ENCODE measurements around the gene MRPL27.
"Not testable (repeated sequence)": the region's sequence is repeated elsewhere in the genome, so short reads cannot be mapped to it uniquely, and the experiment has no call there.

The MRPL27 gene

GRCh38 chr17:50372758-50373556, at the start of gene MRPL27, which contains the start of gene EME1:
TSS of gene MRPL27 (minus strand) at chr17:50373184. CDS start at chr17:50373170, 14 bp downstream.
TSS of gene EME1 (plus strand) at chr17:50373229. CDS start at chr17:50375209, 1,980 bp downstream.
- Mint-ChIP-seq H3K27me3 (no peaks in the 10 kb centered on the region), H3K9me3 (no peaks in the 10 kb centered on the region), H3K27ac (ENCODE audit: low read depth) (peak within 1 kb of the TSS; percentile 97), H3K4me1 (peaks cover 24% of the 10 kb centered on the region), H3K36me3 (ENCODE audit: insufficient read depth) (peaks cover 16% of the 10 kb centered on the region), H3K4me3 (peak within 1 kb of the TSS; percentile 92)
- ATAC-seq (replicated peaks; ENCODE audit: extremely low read depth, poor library complexity, severe bottlenecking) (peak; percentile 95), DNase-seq (ENCODE audit: low spot score in 2 of 2) (peak; percentile 82 to 84)

- no peak overlapping the region for H3K4me3 Mint-ChIP-seq
- peaks cover 32% of the 10 kb centered on the region for H3K4me1 Mint-ChIP-seq
- ATAC-seq (replicated peaks; ENCODE audit: extremely low read depth, poor library complexity, severe bottlenecking) (no peak), DNase-seq (ENCODE audit: low spot score in 2 of 2) (no peak)
- no peaks in the 10 kb centered on the region for H3K27me3 Mint-ChIP-seq
- H3K36me3 Mint-ChIP-seq (ENCODE audit: insufficient read depth), result peaks cover 1% of the 10 kb centered on the region
- no peaks in the 10 kb centered on the region for H3K9me3 Mint-ChIP-seq
- H3K27ac Mint-ChIP-seq (ENCODE audit: low read depth), result no peak overlapping the region
Observed at GRCh38 chr17:50422738-50423137, 49.8 kb upstream of the MRPL27 start.

DNA sequence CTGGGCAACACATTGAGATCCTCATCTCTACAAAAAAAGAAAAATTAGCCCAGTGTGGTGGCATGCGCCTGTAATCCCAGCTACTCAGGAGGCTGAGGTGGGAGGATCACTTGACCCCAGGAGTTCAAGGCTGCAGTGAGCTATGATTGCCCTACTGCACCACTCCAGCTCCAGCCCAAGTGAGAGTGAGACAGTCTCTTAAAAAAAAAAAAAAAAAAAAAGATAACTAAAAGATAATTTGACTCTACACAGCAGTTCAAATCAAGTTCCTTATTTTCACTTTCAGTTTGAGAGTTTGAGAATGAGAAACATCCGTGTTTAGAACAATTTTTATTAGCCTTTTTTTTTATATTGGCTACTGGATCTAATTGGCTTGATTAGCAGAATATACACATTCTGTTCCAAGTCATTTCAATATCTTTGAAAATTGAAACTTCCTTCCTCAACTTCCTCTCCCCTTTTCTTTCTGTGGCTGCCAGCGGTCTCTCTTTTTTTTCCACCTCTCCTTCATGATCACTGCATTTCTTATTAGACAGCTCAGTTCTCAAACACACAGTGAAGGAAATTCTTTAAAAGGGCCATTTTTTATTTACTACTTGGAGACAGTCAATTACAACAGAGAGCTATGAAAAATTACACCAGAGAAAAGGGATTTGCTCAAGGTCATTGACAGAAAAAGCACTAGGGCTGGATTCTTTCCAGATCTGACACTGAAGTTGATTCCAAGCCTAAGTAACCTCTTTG, 48.5 kb upstream of the MRPL27 start:
- Mint-ChIP-seq H3K9me3 (no peaks in the 10 kb centered on the region), H3K36me3 (ENCODE audit: insufficient read depth) (peaks cover 1% of the 10 kb centered on the region), H3K27ac (ENCODE audit: low read depth) (peak overlapping the region; percentile 82), H3K27me3 (peaks cover 8% of the 10 kb centered on the region), H3K4me1 (peaks cover 20% of the 10 kb centered on the region), H3K4me3 (peak overlapping the region; percentile 61)
- ATAC-seq (replicated peaks; ENCODE audit: extremely low read depth, poor library complexity, severe bottlenecking) (peak; percentile 26), DNase-seq (ENCODE audit: low spot score in 2 of 2) (no peak)

DNA sequence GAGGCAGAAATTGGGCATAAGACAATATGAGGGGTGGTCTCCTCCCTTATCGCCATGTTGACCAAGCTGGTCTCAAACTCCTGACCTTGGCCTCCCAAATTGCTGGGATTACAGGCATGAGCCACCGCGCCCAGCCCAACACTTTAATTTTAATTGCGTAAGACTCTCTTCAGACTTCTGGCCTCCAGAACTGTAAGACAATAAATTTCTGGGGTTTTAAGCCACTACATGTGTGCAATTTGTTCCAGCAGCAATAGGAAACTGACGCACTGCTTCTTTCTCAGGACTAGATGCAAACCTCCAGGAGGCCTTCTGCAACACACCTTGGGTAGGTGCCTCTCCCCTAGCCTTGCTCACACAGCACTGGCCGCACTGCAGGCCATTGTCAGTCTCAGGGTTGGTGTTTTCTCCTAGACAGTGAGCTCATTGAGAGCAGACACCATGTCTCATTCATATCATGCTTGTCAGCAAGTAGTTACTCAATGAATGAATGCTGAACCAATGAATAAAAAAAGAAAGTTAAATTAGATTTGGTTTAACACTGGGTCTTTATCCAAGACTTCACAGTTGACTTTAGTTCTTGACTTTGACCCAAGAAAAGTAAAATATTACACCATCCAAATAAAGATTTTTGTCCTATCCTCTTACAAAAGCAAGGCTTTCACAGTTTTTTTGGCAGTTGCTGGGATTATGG, 47.6 kb upstream of the MRPL27 start:
- Mint-ChIP-seq H3K4me3 (peak overlapping the region; percentile 61), H3K27ac (ENCODE audit: low read depth) (peak overlapping the region; percentile 82), H3K36me3 (ENCODE audit: insufficient read depth) (peaks cover 1% of the 10 kb centered on the region), H3K9me3 (no peaks in the 10 kb centered on the region), H3K4me1 (peaks cover 16% of the 10 kb centered on the region), H3K27me3 (peaks cover 11% of the 10 kb centered on the region)
- ATAC-seq (replicated peaks; ENCODE audit: extremely low read depth, poor library complexity, severe bottlenecking) (no peak), DNase-seq (ENCODE audit: low spot score in 2 of 2) (no peak)

DNA sequence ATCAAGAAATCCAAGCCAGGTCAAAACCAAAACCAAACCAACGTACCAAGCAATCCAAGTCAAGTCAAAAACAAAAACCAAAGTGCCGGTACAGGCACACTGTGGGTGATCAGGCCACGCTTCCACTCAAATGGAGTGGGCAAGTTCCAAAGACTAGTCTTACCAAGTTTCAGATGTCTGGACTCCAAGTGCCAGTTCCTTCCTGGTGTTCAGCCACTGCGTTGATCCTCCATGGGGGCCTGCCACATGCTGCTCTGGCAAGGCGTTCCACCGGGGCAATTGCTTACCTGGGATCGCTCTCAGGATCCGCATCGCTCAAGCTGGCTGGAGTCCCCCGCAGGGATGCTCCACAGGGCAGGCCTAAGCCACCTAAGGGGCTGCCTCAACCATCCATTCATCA, 46.6 kb upstream of the MRPL27 start:
- H3K36me3 Mint-ChIP-seq (ENCODE audit: insufficient read depth); DNase-seq (ENCODE audit: low spot score in 2 of 2); H3K4me3 Mint-ChIP-seq; H3K27ac Mint-ChIP-seq (ENCODE audit: low read depth); H3K9me3 Mint-ChIP-seq; ATAC-seq (replicated peaks; ENCODE audit: extremely low read depth, poor library complexity, severe bottlenecking): not testable (repeated sequence)
- H3K4me1 Mint-ChIP-seq, result peaks cover 10% of the 10 kb centered on the region
- peaks cover 11% of the 10 kb centered on the region for H3K27me3 Mint-ChIP-seq

DNA sequence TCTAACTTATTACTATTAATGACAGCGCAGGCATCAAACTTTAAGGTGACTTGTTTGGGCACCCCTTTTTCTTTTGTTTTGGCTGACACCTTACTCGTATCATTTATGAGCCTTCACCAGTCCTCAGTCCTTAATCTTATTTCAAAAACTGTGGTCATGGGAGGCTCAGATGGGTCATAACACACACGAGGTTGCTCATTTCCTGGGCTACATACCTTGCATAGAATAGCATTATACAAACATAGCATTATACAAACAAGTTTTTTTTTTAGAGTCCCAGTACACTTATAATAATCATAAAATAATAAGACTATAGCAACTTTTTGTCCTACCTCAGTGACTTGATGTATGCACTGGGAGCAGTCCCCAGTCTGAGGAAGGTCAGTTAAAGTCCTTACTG, 41.8 kb upstream of the MRPL27 start:
- H3K4me1 Mint-ChIP-seq, result no peaks in the 10 kb centered on the region
- H3K27ac Mint-ChIP-seq (ENCODE audit: low read depth), result no peak overlapping the region
- H3K9me3 Mint-ChIP-seq, result no peaks in the 10 kb centered on the region
- H3K36me3 Mint-ChIP-seq (ENCODE audit: insufficient read depth), result no peaks in the 10 kb centered on the region
- DNase-seq (ENCODE audit: low spot score in 2 of 2) (no peak), ATAC-seq (replicated peaks; ENCODE audit: extremely low read depth, poor library complexity, severe bottlenecking) (no peak)
- no peak overlapping the region for H3K4me3 Mint-ChIP-seq
- H3K27me3 Mint-ChIP-seq, result peaks cover 11% of the 10 kb centered on the region

- no peaks in the 10 kb centered on the region for H3K4me1 Mint-ChIP-seq
Observed at GRCh38 chr17:50412188-50412732, 39.3 kb upstream of the MRPL27 start.

DNA sequence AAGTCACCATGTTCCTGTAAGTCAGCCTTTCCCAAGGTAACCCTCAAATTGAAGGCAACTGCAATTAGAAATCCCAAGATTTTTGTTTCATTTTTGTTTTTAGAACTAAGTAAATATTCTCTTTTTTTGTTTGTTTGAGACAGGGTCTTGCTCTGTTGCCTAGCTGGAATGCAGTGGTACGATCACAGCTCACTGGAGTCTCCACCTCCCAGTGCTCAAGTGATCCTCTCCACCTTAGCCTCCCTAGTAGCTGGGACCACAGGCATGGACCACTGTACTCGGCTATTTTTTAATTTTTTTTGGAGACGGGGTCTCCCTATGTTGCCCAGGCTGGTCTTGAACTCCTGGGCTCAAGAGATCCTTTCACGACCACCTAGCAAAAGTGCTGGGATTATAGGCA, 34.9 kb upstream of the MRPL27 start:
- Mint-ChIP-seq H3K27ac (ENCODE audit: low read depth) (no peak overlapping the region), H3K4me3 (no peak overlapping the region), H3K4me1 (no peaks in the 10 kb centered on the region), H3K36me3 (ENCODE audit: insufficient read depth) (peaks cover 1% of the 10 kb centered on the region), H3K27me3 (peaks cover 40% of the 10 kb centered on the region), H3K9me3 (no peaks in the 10 kb centered on the region)
- DNase-seq (ENCODE audit: low spot score in 2 of 2) (no peak), ATAC-seq (replicated peaks; ENCODE audit: extremely low read depth, poor library complexity, severe bottlenecking) (no peak)

More at GRCh38 chr17:50412188-50412732, 39.3 kb upstream of the MRPL27 start:
- Mint-ChIP-seq H3K4me3 (no peak overlapping the region), H3K27ac (ENCODE audit: low read depth) (no peak overlapping the region), H3K27me3 (peaks cover 11% of the 10 kb centered on the region), H3K9me3 (no peaks in the 10 kb centered on the region), H3K36me3 (ENCODE audit: insufficient read depth) (no peaks in the 10 kb centered on the region)
- ATAC-seq (replicated peaks; ENCODE audit: extremely low read depth, poor library complexity, severe bottlenecking) (no peak), DNase-seq (ENCODE audit: low spot score in 2 of 2) (no peak)

DNA sequence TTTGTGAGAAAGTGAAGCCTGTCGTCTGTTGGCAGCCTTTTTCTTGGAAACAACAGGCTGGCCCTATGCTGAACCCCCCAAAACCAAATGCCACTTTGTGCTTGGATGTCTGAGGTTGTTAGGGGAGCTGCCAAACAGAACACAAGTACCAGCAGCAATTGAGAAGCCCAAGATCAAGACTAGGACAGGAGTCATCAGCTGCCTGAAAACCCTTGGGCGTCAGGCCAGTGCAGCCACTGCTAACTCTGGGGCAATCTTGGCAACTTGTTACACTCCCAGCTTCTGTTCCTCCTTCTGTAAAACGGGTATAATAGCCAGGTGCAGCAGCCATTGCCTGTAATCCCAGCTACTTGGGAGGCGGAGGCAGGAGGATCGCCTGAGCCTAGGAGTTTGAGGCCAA, 33.6 kb upstream of the MRPL27 start:
- H3K4me1 Mint-ChIP-seq, result no peaks in the 10 kb centered on the region
- H3K36me3 Mint-ChIP-seq (ENCODE audit: insufficient read depth), result peaks cover 1% of the 10 kb centered on the region
- no peak overlapping the region for H3K4me3 Mint-ChIP-seq
- ATAC-seq (replicated peaks; ENCODE audit: extremely low read depth, poor library complexity, severe bottlenecking) (no peak), DNase-seq (ENCODE audit: low spot score in 2 of 2) (no peak)
- H3K27me3 Mint-ChIP-seq, result peaks cover 41% of the 10 kb centered on the region
- no peaks in the 10 kb centered on the region for H3K9me3 Mint-ChIP-seq
- no peak overlapping the region for H3K27ac Mint-ChIP-seq (ENCODE audit: low read depth)

GRCh38 chr17:50405351-50405750, 32.4 kb upstream of the MRPL27 start:
- H3K9me3 Mint-ChIP-seq; ATAC-seq (replicated peaks; ENCODE audit: extremely low read depth, poor library complexity, severe bottlenecking); H3K27ac Mint-ChIP-seq (ENCODE audit: low read depth); H3K36me3 Mint-ChIP-seq (ENCODE audit: insufficient read depth); DNase-seq (ENCODE audit: low spot score in 2 of 2); H3K4me1 Mint-ChIP-seq; H3K4me3 Mint-ChIP-seq: not testable (repeated sequence)
- H3K27me3 Mint-ChIP-seq, result peaks cover 41% of the 10 kb centered on the region

DNA sequence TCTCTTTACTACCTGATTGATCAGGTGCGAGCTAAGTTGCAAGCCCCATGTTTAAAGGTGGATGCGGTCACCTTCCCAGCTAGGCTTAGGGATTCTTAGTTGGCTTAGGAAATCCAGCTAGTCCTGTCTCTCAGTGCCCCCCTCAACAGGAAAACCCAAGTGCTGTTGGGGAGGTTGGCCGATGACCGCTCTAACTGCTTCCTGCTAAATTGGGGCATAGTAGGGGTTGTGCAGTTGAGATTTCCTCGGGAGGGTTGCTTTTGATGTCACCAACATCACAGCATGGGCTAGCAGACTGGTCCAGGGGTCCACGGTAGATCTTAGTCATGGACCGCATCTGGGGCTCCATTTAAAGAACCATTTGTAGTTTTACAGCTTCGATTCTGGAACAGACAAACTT, 26.6 kb upstream of the MRPL27 start:
- DNase-seq (ENCODE audit: low spot score in 2 of 2); H3K27ac Mint-ChIP-seq (ENCODE audit: low read depth); H3K36me3 Mint-ChIP-seq (ENCODE audit: insufficient read depth); H3K4me3 Mint-ChIP-seq; ATAC-seq (replicated peaks; ENCODE audit: extremely low read depth, poor library complexity, severe bottlenecking); H3K9me3 Mint-ChIP-seq: not testable (repeated sequence)
- H3K4me1 Mint-ChIP-seq, result peaks cover 22% of the 10 kb centered on the region
- peaks cover 18% of the 10 kb centered on the region for H3K27me3 Mint-ChIP-seq

GRCh38 chr17:50398672-50399071, 25.7 kb upstream of the MRPL27 start:
- peaks cover 30% of the 10 kb centered on the region for H3K4me1 Mint-ChIP-seq
- not testable (repeated sequence) for H3K9me3 Mint-ChIP-seq; DNase-seq (ENCODE audit: low spot score in 2 of 2); H3K27ac Mint-ChIP-seq (ENCODE audit: low read depth); ATAC-seq (replicated peaks; ENCODE audit: extremely low read depth, poor library complexity, severe bottlenecking); H3K27me3 Mint-ChIP-seq
- H3K4me3 Mint-ChIP-seq, result peak overlapping the region; percentile 80
- H3K36me3 Mint-ChIP-seq (ENCODE audit: insufficient read depth), result peaks cover 15% of the 10 kb centered on the region

Data from central memory CD8-positive, alpha-beta T cell (primary cell).